ENCODE results near the gene CPNE7. TPM values are rescaled to one million over a fixed set of nuclear protein-coding genes. Genes with fewer than 3 reads are reported as not detected.

The CPNE7 gene
- total and polyA plus RNA-seq, 9 of the 15 experiments (the other 6 are each of a cell fraction or from before 2014, with no cell fraction given): 0.30 to 73.4 (median 32.7) TPM

GRCh38 chr16:89602273-89602951 lies 26.9 kb downstream of the CPNE7 start (continued):
- TF ChIP-seq, protein P1, sequence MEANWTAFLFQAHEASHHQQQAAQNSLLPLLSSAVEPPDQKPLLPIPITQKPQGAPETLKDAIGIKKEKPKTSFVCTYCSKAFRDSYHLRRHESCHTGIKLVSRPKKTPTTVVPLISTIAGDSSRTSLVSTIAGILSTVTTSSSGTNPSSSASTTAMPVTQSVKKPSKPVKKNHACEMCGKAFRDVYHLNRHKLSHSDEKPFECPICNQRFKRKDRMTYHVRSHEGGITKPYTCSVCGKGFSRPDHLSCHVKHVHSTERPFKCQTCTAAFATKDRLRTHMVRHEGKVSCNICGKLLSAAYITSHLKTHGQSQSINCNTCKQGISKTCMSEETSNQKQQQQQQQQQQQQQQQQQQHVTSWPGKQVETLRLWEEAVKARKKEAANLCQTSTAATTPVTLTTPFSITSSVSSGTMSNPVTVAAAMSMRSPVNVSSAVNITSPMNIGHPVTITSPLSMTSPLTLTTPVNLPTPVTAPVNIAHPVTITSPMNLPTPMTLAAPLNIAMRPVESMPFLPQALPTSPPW (CRISPR knock-in tag; IDR thresholded peaks at IDR 0.05): peak; percentile 50
- no peak for TF ChIP-seq ZNF24 (IDR thresholded peaks at IDR 0.05)
- no peak for TF ChIP-seq MITF (IDR thresholded peaks at IDR 0.05)
- no peak for TF ChIP-seq ATF7 (IDR thresholded peaks at IDR 0.05)
- no peak for TF ChIP-seq ZSCAN29 (IDR thresholded peaks at IDR 0.05)
- no peak for TF ChIP-seq ELF1 (tag; IDR thresholded peaks at IDR 0.05)
- no peak for TF ChIP-seq CREB3 (tag; conservative IDR thresholded peaks at IDR 0.05; ENCODE audit: low read depth)
- TF ChIP-seq SREBF1 (IDR thresholded peaks at IDR 0.05; ENCODE audit: borderline replicate concordance, low read depth, low read length): no peak
- no peak for TF ChIP-seq SREBF2 (CRISPR knock-in tag; IDR thresholded peaks at IDR 0.05)
- TF ChIP-seq, protein P2, sequence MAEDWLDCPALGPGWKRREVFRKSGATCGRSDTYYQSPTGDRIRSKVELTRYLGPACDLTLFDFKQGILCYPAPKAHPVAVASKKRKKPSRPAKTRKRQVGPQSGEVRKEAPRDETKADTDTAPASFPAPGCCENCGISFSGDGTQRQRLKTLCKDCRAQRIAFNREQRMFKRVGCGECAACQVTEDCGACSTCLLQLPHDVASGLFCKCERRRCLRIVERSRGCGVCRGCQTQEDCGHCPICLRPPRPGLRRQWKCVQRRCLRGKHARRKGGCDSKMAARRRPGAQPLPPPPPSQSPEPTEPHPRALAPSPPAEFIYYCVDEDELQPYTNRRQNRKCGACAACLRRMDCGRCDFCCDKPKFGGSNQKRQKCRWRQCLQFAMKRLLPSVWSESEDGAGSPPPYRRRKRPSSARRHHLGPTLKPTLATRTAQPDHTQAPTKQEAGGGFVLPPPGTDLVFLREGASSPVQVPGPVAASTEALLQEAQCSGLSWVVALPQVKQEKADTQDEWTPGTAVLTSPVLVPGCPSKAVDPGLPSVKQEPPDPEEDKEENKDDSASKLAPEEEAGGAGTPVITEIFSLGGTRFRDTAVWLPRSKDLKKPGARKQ (CRISPR knock-in tag; IDR thresholded peaks at IDR 0.05): no peak
- TF ChIP-seq, protein P3, sequence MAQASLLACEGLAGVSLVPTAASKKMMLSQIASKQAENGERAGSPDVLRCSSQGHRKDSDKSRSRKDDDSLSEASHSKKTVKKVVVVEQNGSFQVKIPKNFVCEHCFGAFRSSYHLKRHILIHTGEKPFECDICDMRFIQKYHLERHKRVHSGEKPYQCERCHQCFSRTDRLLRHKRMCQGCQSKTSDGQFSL (CRISPR knock-in tag; IDR thresholded peaks at IDR 0.05): peak; percentile 95
- TF ChIP-seq, protein P3 (tag; IDR thresholded peaks at IDR 0.05): 0 out of 4 replicates have a peak, but pooled peaks of 1 of the 2 experiments have one; percentile 54
- TF ChIP-seq CTBP1 (IDR thresholded peaks at IDR 0.05; ENCODE audit: borderline replicate concordance): no peak
- peak; percentile 27 to 44; a peak in 3 of 4 replicates for TF ChIP-seq NRF1 (conservative IDR thresholded peaks at IDR 0.05 in 1 of 2, IDR thresholded peaks at IDR 0.05 in 1 of 2)
- TF ChIP-seq SNRNP70 (optimal IDR thresholded peaks at IDR 0.05; ENCODE audit: low read depth, low read length): no peak
- no peak for TF ChIP-seq ZC3H8 (IDR thresholded peaks at IDR 0.05)
- no peak for TF ChIP-seq XRCC5 (IDR thresholded peaks at IDR 0.05; ENCODE audit: low read depth, low read length)
- TF ChIP-seq TCF15 (CRISPR knock-in tag; IDR thresholded peaks at IDR 0.05): no peak
- TF ChIP-seq TEAD2 (tag; IDR thresholded peaks at IDR 0.05): no peak
- no peak for TF ChIP-seq RNF2 (IDR thresholded peaks at IDR 0.05)
- TF ChIP-seq GABPB1 (CRISPR knock-in tag; IDR thresholded peaks at IDR 0.05): peak; percentile 22; the same call in 1 of the 2 replicates
- TF ChIP-seq ZNF41 (CRISPR knock-in tag; conservative IDR thresholded peaks at IDR 0.05): no peak
- peak; percentile 43; the same call in 1 of the 2 replicates for TF ChIP-seq SPI1 (IDR thresholded peaks at IDR 0.05; ENCODE audit: borderline replicate concordance, low read depth, low read length)
- no peak for TF ChIP-seq ZNF431 (CRISPR knock-in tag; IDR thresholded peaks at IDR 0.05)

All from K562 (cell line).